GM12878 (cell line): ENCODE measurements around the gene GOT2. TPM values are rescaled to one million over a fixed set of nuclear protein-coding genes. Genes with fewer than 3 reads are reported as not detected.

Experiments used
- ATAC-seq: fragments of 200-7000 bp; cut with Tn5 transposase; 3 replicates; pipeline ENCODE4 v1.9.1; 2020; ENCODE audit warnings: mild to moderate bottlenecking, moderate library complexity
- BruUV-seq: library from RNA; stranded (reverse); fragments of 400-500 nt; replicated peaks from 2 replicates; lab custom pipeline; 2021; lab: Mats Ljungman, UMichigan
- CTCF ChIA-PET: fragments of 300-600 bp; sonication (Branson Sonifier 250); formaldehyde crosslinking; extraction: SDS; loops from one replicate; lab custom pipeline; 2021; ENCODE audit warnings: inconsistent platforms; lab: Yijun Ruan, JAX
- POLR2A ChIA-PET: fragments of 350-600 bp; formaldehyde crosslinking; extraction: SDS; loops from one replicate; lab custom pipeline; 2021; ENCODE audit warnings: inconsistent platforms; lab: Charles Lee
- RAD21 ChIA-PET: fragments of 300-600 bp; sonication (Branson Sonifier 250); formaldehyde crosslinking; loops from one replicate; lab custom pipeline; 2023; ENCODE audit warnings: antibody characterized with exemption; ENCODE audit not compliant: unreplicated experiment; lab: Charles Lee
- SMC1A ChIA-PET: fragments of 300-600 bp; sonication (Branson Sonifier 250); formaldehyde crosslinking; loops from one replicate; lab custom pipeline; 2023; ENCODE audit not compliant: unreplicated experiment, uncharacterized antibody; lab: Charles Lee
- DNase-seq: peaks from one replicate; pipeline ENCODE4 v3.0.0-alpha.2; 2011; ENCODE audit warnings: low read depth, low spot score
- FAIRE-seq: peaks from 3 replicates; lab custom pipeline; 2011; peaks lifted over from hg19 to GRCh38; lab: Jason Lieb, UNC
- H2AFZ ChIP-seq: 2 replicates; pipeline ENCODE4 v1.6.0; 2011; ENCODE audit warnings: low read depth, low read length, control low read depth; ENCODE audit not compliant: control insufficient read depth
- H3K27ac ChIP-seq: 2 replicates; pipeline ENCODE4 v1.5.1; 2011; ENCODE audit warnings: control low read depth; ENCODE audit not compliant: control insufficient read depth, insufficient read depth
- H3K27me3 ChIP-seq, 2 experiments: replicated peaks in 1 of 2; 2 replicates each; pipeline versions ENCODE4 v1.6.0 to v1.6.1; 2011; ENCODE audit warnings: low read length in 1 of 2; ENCODE audit not compliant: control insufficient read depth in 2 of 2, insufficient read depth in 2 of 2
- H3K36me3 ChIP-seq, 2 experiments: 2 replicates each; pipeline ENCODE4 v1.5.1; 2011; ENCODE audit warnings: low read length in 1 of 2; ENCODE audit not compliant: control insufficient read depth in 2 of 2, insufficient read depth in 2 of 2
- H3K4me1 ChIP-seq: 2 replicates; pipeline ENCODE4 v1.6.1; 2011; ENCODE audit warnings: mild to moderate bottlenecking, low read length, moderate library complexity, mixed read lengths; ENCODE audit not compliant: control insufficient read depth, insufficient read depth
- H3K4me2 ChIP-seq: 2 replicates; pipeline ENCODE4 v1.6.0; 2011; ENCODE audit warnings: control low read depth; ENCODE audit not compliant: control insufficient read depth, insufficient read depth
- H3K4me3 ChIP-seq: fragments of 200-600 bp; sonication (generic); 2 replicates; pipeline ENCODE4 v1.5.1; 2016
- H3K79me2 ChIP-seq: 2 replicates; pipeline ENCODE4 v1.6.0; 2011; ENCODE audit warnings: low read length; ENCODE audit not compliant: control insufficient read depth, insufficient read depth
- H3K9ac ChIP-seq: 2 replicates; pipeline ENCODE4 v1.8.0; 2011; ENCODE audit warnings: low read length, control low read depth, mixed read lengths; ENCODE audit not compliant: control insufficient read depth, insufficient read depth
- H3K9me3 ChIP-seq: replicated peaks from 3 replicates; pipeline ENCODE4 v1.5.1; 2011; ENCODE audit warnings: mild to moderate bottlenecking, low read length; ENCODE audit not compliant: control insufficient read depth, insufficient read depth
- H4K20me1 ChIP-seq: 2 replicates; pipeline ENCODE4 v1.6.0; 2011; ENCODE audit not compliant: control insufficient read depth, insufficient read depth
- E2F8 ChIP-seq: fragments of 450-650 bp; IDR thresholded peaks from 2 replicates; pipeline ENCODE4 v1.6.1; 2018; ENCODE audit warnings: mild to moderate bottlenecking, low read depth, moderate library complexity; ENCODE audit not compliant: partially characterized antibody
- FOXK2 ChIP-seq: fragments of 450-650 bp; IDR thresholded peaks from 2 replicates; pipeline ENCODE4 v1.6.1; 2017; ENCODE audit warnings: mild to moderate bottlenecking, moderate library complexity
- IKZF1 ChIP-seq: fragments of 450-650 bp; conservative IDR thresholded peaks from 2 replicates; pipeline ENCODE4 v1.6.1; 2017; ENCODE audit warnings: antibody characterized with exemption, mild to moderate bottlenecking
- NKRF ChIP-seq: fragments of 450-650 bp; conservative IDR thresholded peaks from 2 replicates; pipeline ENCODE4 v1.6.1; 2017; ENCODE audit warnings: mild to moderate bottlenecking, moderate library complexity
- POLR2A ChIP-seq: IDR thresholded peaks from 2 replicates; pipeline ENCODE4 v1.6.1; 2011; ENCODE audit warnings: low read depth, mild to moderate bottlenecking, low read length
- PRDM15 ChIP-seq: fragments of 450-650 bp; formaldehyde crosslinking; IDR thresholded peaks from 2 replicates; pipeline ENCODE4 v1.4.0; 2020; ENCODE audit warnings: mild to moderate bottlenecking, moderate library complexity
- TCF7 ChIP-seq: IDR thresholded peaks from 2 replicates; pipeline ENCODE4 v1.6.1; 2014; ENCODE audit warnings: antibody characterized with exemption, borderline replicate concordance
- ZBTB33 ChIP-seq: fragments of 450-650 bp; IDR thresholded peaks from 2 replicates; pipeline ENCODE4 v1.6.1; 2017; ENCODE audit warnings: mild to moderate bottlenecking
- ZBTB40 ChIP-seq: fragments of 450-650 bp; IDR thresholded peaks from 2 replicates; pipeline ENCODE4 v1.6.1; 2016; ENCODE audit warnings: mild to moderate bottlenecking, moderate library complexity, borderline replicate concordance
- WGBS: methylation state at CpG from one replicate; pipeline ENCODE4 v1.1.6; 2016; ENCODE audit warnings: low lambda C conversion rate; ENCODE audit not compliant: insufficient replicate concordance, insufficient coverage; ENCODE audit errors: missing lambda C conversion rate; 5-methylcytosine and 5-hydroxymethylcytosine counted together
- in situ Hi-C: fragments of 300-500 bp; cut with MboI; formaldehyde crosslinking; loops from 9 replicates; pipeline ENCODE4 v1.14.3; 2018; ENCODE audit warnings: mixed read lengths
- intact Hi-C: fragments of 100-400 bp; cut with micrococcal nuclease; formaldehyde crosslinking; loops from one replicate; pipeline ENCODE4 v1.14.2; 2022; ENCODE audit not compliant: unreplicated experiment
- polyA plus RNA-seq, 11 experiments: library from polyadenylated mRNA; depleted of rRNA in 4 of 11; unstranded in 6 of 11; stranded (reverse) in 5 of 11; fragments of >200 nt; fragmentation: Nextera tagmentation in 4 of 11; fragmentation: Illumina TruSeq in 1 of 11; extraction: Ambion mirVana in 4 of 11; extraction: Trizol in 1 of 11; gene quantifications; 1 replicate in 1 of 11; 2 replicates in 10 of 11; pipeline versions ENCODE4 v1.2.1 to v1.2.3, GENCODE V29; 2011 to 2016; ENCODE audit warnings: inconsistent platforms in 2 of 11, missing spikeins in 2 of 11, low read depth in 1 of 11
- total RNA-seq, 4 experiments: library from RNA; depleted of rRNA in 3 of 4; stranded (reverse); fragments of >200 nt in 3 of 4; fragmentation: Illumina TruSeq in 1 of 4; extraction: Trizol in 1 of 4; gene quantifications; 2 replicates each; pipeline versions ENCODE4 v1.2.1 to v1.2.3, GENCODE V29; 2013 to 2021

The GOT2 gene
- total and polyA plus RNA-seq, 10 of the 15 experiments (the other 5 are each of a cell fraction or from before 2014, with no cell fraction given) = 41.7 to 235 (median 83.7) TPM

GRCh38 chr16:58709333-58709732 lies 24.8 kb downstream of the GOT2 start:
- FAIRE-seq (no peak), DNase-seq (no peak), ATAC-seq (no peak; the same call in 1 of the 3 replicates)
- in situ Hi-C loops = no loop called here
- H3K4me1 ChIP-seq = no peaks in the 10 kb centered on the region
- ChIA-PET POLR2A (interaction anchor here (0.6 kb wide), 1 partner anchor 56 kb away, joined by 3 read pairs; no protein-coding TSS in a partner anchor), CTCF (no interaction called here), RAD21 (no interaction called here), SMC1A (no interaction called here)
- no peaks in the 10 kb centered on the region for H3K9me3 ChIP-seq
- no peak overlapping the region for H3K9ac ChIP-seq
- H3K4me3 ChIP-seq = no peak overlapping the region
- H3K27ac ChIP-seq = no peak overlapping the region
- no peaks in the 10 kb centered on the region for H3K27me3 ChIP-seq
- 67% methylated on average over 7 of the region's 7 CpGs for WGBS
- H2AFZ ChIP-seq = no peak overlapping the region
- no peaks in the 10 kb centered on the region for H3K79me2 ChIP-seq
- BruUV-seq = no TSS peak
- H3K4me2 ChIP-seq = no peak overlapping the region
- intact Hi-C loops = no loop called here
- peaks cover 8 to 14% of the 10 kb centered on the region in 2 experiments for H3K36me3 ChIP-seq
- no peaks in the 10 kb centered on the region for H4K20me1 ChIP-seq
- no peak for TF ChIP-seq TCF7
- no peak for TF ChIP-seq IKZF1
- no peak for TF ChIP-seq ZBTB40
- TF ChIP-seq ZBTB33 = no peak
- TF ChIP-seq E2F8 = no peak
- no peak for TF ChIP-seq PRDM15 (CRISPR knock-in tag)
- TF ChIP-seq FOXK2 = no peak
- no peak for TF ChIP-seq POLR2A
- TF ChIP-seq NKRF = no peak
